Natural killer cell treated with Interleukin-12 subunit alpha and Interleukin-12 subunit beta and Interleukin-15 and Interleukin-18, amount 100 ng/mL, for 72 hours (primary cell): ENCODE measurements around the gene ABCA7. TPM values are rescaled to one million over a fixed set of nuclear protein-coding genes. Genes with fewer than 3 reads are reported as not detected.

Experiments
- ATAC-seq, 2 donors: fragments of 150-1000 bp; cut with Tn5 transposase in 1 of 2; sonication (Bioruptor Pico), chemical (Tn5 transposase) in 1 of 2; 2 replicates each; pipeline ENCODE4 v1.10.0; 2021
- DNase-seq: peaks from one replicate; pipeline ENCODE4 v3.0.0; 2022; ENCODE audit warnings: low spot score
- H3K27ac Mint-ChIP-seq, 2 donors: 1 replicate in 1 of 2; 2 replicates in 1 of 2; pipeline ENCODE4 v1.8.0; 2022; ENCODE audit warnings: mixed read lengths in 2 of 2, mild to moderate bottlenecking in 1 of 2, moderate library complexity in 1 of 2
- H3K27me3 Mint-ChIP-seq, 2 donors: 1 replicate in 1 of 2; 2 replicates in 1 of 2; pipeline ENCODE4 v1.8.0; 2022; ENCODE audit warnings: mixed read lengths in 2 of 2
- H3K36me3 Mint-ChIP-seq: one replicate; pipeline ENCODE4 v1.8.0; 2022; ENCODE audit warnings: mixed read lengths
- H3K4me1 Mint-ChIP-seq, 2 donors: 1 replicate in 1 of 2; 2 replicates in 1 of 2; pipeline ENCODE4 v1.8.0; 2022; ENCODE audit warnings: low read depth in 2 of 2, mixed read lengths in 2 of 2, mild to moderate bottlenecking in 1 of 2
- H3K4me3 Mint-ChIP-seq: one replicate; pipeline ENCODE4 v1.8.0; 2022; ENCODE audit warnings: mixed read lengths
- H3K9me3 Mint-ChIP-seq: 2 replicates; pipeline ENCODE4 v1.8.0; 2022; ENCODE audit warnings: mixed read lengths
- total RNA-seq, 2 donors: library from RNA; stranded (reverse); gene quantifications; one replicate each; pipeline ENCODE4 v1.2.3, GENCODE V29; 2022

ABCA7 gene
- total RNA-seq, 2 donors from 2014 or later, result 53.7 to 69.9 TPM

- DNase-seq (peak; percentile 81), ATAC-seq (peak; percentile 54 to 62)
- Mint-ChIP-seq H3K27me3 (no peaks in the 10 kb centered on the region), H3K36me3 (peaks cover 5% of the 10 kb centered on the region), H3K4me1 (peaks cover 33 to 34% of the 10 kb centered on the region in 2 donors), H3K4me3 (peak overlapping the region; percentile 70), H3K9me3 (no peaks in the 10 kb centered on the region), H3K27ac (peak overlapping the region; percentile 91)
These were observed 62.7 kb downstream of the ABCA7 start for GRCh38 chr19:1102407-1103131.

DNA sequence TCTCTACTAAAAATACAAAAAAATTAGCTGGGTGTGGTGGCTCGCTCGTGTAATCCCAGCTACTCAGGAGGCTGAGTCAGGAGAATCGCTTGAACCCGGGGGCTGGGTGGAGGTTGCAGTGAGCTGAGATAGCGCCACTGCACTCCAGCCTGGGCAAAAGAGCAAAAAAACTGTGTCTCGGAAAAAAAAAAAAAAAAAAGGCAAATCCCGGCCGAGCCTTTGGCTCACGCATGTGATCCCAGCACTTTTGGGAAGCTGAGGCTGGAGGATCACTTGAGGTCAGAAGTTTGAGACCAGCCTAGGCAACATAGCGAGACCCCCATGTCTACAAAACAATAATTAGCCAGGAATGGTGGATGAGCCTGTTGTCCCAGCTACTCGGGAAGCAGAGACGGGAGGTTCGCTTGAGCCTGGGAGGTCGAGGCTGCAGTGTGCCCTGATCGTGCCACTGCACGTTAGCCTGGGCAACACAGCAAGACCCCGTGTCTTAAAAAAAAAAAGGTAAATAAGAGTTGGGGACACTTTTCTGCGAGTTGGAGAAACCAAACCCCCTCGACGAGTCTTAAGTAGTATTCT, 63.3 kb downstream of the ABCA7 start:
- H3K36me3 Mint-ChIP-seq, result peaks cover 5% of the 10 kb centered on the region
- peaks cover 28 to 33% of the 10 kb centered on the region in 2 donors for H3K4me1 Mint-ChIP-seq

GRCh38 chr19:1103708-1104310, 63.9 kb downstream of the ABCA7 start, which contains the start of gene GPX4:
TSS of gene GPX4 (plus strand) at chr19:1103994. CDS start at chr19:1104044, 50 bp downstream.
- ATAC-seq (peak; percentile 88 to 91), DNase-seq (peak; percentile 98)
- no peaks in the 10 kb centered on the region for H3K9me3 Mint-ChIP-seq
- H3K36me3 Mint-ChIP-seq, result peaks cover 5% of the 10 kb centered on the region
- peak within 1 kb of the TSS; percentile 70 for H3K4me3 Mint-ChIP-seq
- peak within 1 kb of the TSS; percentile 91 for H3K27ac Mint-ChIP-seq
- H3K4me1 Mint-ChIP-seq, result peaks cover 24 to 27% of the 10 kb centered on the region in 2 donors
- H3K27me3 Mint-ChIP-seq, result no peaks in the 10 kb centered on the region

More for the DNA sequence above, 63.3 kb downstream of the ABCA7 start:
- peak overlapping the region; percentile 91 for H3K27ac Mint-ChIP-seq
- no peaks in the 10 kb centered on the region for H3K9me3 Mint-ChIP-seq
- ATAC-seq, result no peak
- H3K4me3 Mint-ChIP-seq, result peak overlapping the region; percentile 70
- no peak for DNase-seq
- no peaks in the 10 kb centered on the region for H3K27me3 Mint-ChIP-seq

- Mint-ChIP-seq H3K4me1 (peaks cover 20 to 21% of the 10 kb centered on the region in 2 donors), H3K27ac (no peak overlapping the region), H3K27me3 (no peaks in the 10 kb centered on the region), H3K36me3 (peaks cover 5% of the 10 kb centered on the region), H3K9me3 (no peaks in the 10 kb centered on the region), H3K4me3 (peak overlapping the region; percentile 51)
- ATAC-seq, result peak; percentile 60 to 71
- DNase-seq, result peak; percentile 87
These were observed 64.6 kb downstream of the ABCA7 start for GRCh38 chr19:1104311-1105007.

DNA sequence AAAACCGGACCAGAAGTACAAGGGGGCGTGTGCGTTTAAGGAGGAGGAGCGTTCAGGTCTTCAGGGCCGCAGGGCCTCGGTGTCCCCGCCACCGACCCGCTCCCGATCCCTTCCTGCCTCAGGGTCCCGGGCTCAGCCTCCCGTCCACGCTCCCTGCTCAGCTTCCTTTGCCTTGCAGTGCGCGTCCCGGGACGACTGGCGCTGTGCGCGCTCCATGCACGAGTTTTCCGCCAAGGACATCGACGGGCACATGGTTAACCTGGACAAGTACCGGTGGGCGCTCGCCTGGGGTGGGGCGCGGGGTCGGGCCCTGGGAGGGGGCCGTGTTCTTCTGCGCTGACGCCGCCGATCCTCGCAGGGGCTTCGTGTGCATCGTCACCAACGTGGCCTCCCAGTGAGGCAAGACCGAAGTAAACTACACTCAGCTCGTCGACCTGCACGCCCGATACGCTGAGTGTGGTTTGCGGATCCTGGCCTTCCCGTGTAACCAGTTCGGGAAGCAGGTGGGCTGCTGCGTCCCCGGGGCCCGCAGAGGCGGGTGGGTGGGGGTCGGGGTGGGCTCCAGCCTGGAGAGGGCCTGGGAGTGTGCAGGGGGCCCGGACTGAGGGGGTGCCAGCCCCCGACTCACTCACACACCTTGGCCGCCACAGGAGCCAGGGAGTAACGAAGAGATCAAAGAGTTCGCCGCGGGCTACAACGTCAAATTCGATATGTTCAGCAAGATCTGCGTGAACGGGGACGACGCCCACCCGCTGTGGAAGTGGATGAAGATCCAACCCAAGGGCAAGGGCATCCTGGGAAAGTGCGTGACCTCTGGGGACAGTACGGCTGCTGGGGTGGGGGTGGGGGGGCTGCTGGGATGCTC, 65.3 kb downstream of the ABCA7 start:
- DNase-seq, result no peak
- H3K27me3 Mint-ChIP-seq, result no peaks in the 10 kb centered on the region
- peaks cover 13 to 14% of the 10 kb centered on the region in 2 donors for H3K4me1 Mint-ChIP-seq
- no peak for ATAC-seq
- H3K9me3 Mint-ChIP-seq, result no peaks in the 10 kb centered on the region
- H3K36me3 Mint-ChIP-seq, result no peaks in the 10 kb centered on the region
- H3K27ac Mint-ChIP-seq, result no peak overlapping the region
- H3K4me3 Mint-ChIP-seq, result peak overlapping the region; percentile 51

- Mint-ChIP-seq H3K27ac (no peak overlapping the region), H3K4me3 (peak overlapping the region; percentile 44), H3K27me3 (no peaks in the 10 kb centered on the region), H3K36me3 (no peaks in the 10 kb centered on the region), H3K4me1 (peaks cover 11 to 13% of the 10 kb centered on the region in 2 donors), H3K9me3 (no peaks in the 10 kb centered on the region)
- ATAC-seq (no peak), DNase-seq (no peak)
These were observed 66.2 kb downstream of the ABCA7 start for GRCh38 chr19:1105873-1106840.

DNA sequence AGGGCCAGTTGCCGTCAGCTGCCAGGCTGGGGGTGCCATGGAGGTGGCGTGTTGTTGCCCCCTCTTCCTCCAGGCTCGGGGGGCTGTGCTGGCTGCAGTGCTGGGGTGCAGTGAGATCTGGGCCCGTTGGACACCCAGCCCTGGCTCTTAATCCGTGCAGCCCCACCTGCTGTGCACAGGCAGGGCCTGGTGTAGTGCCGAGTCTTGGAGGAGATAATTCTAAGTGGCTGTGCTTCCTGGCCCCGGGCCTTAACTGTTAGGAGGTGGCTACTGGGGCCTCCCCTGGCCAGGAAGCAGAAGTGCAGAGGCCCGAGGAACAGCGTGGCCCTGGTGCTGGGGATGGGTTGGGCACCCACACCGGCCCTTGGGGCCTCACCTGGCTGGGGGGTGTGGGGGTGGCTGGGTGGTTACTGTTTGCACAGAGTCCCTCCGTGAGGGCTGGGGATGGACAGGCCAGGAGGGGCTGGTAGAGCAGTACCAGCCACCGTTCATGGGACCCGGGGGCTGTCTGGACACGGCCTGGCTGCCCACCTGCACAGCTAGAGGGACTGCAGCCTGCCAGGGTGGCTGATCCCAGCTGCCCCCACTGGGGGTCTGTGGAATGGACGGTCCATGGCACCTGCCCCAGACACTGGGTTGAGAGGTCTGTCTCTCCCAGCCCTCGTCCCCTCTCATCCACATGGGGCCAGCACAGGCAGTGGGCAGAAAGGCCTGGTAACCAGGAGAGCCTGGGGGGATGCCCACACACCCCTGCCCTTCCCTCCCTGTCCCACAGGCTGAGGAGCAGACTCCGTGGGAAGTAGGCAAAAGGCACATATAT, 67.1 kb downstream of the ABCA7 start:
- Mint-ChIP-seq H3K9me3 (no peaks in the 10 kb centered on the region), H3K4me3 (no peak overlapping the region), H3K36me3 (no peaks in the 10 kb centered on the region), H3K4me1 (peaks cover 6% of the 10 kb centered on the region in 2 donors), H3K27me3 (no peaks in the 10 kb centered on the region), H3K27ac (no peak overlapping the region)
- DNase-seq, result no peak
- no peak for ATAC-seq

- H3K36me3 Mint-ChIP-seq, result no peaks in the 10 kb centered on the region
- no peaks in the 10 kb centered on the region for H3K9me3 Mint-ChIP-seq
- ATAC-seq, result no peak
- peaks cover 2 to 3% of the 10 kb centered on the region in 2 donors for H3K4me1 Mint-ChIP-seq
- no peak for DNase-seq
- H3K4me3 Mint-ChIP-seq, result no peak overlapping the region
- no peak overlapping the region for H3K27ac Mint-ChIP-seq
- H3K27me3 Mint-ChIP-seq, result no peaks in the 10 kb centered on the region
These were observed 67.9 kb downstream of the ABCA7 start for GRCh38 chr19:1107661-1108261.

GRCh38 chr19:1108291-1109031, 68.6 kb downstream of the ABCA7 start:
- DNase-seq (no peak), ATAC-seq (no peak)
- no peaks in the 10 kb centered on the region for H3K4me1 Mint-ChIP-seq
- H3K27ac Mint-ChIP-seq, result no peak overlapping the region
- H3K4me3 Mint-ChIP-seq, result no peak overlapping the region
- H3K27me3 Mint-ChIP-seq, result no peaks in the 10 kb centered on the region
- H3K9me3 Mint-ChIP-seq, result no peaks in the 10 kb centered on the region
- no peaks in the 10 kb centered on the region for H3K36me3 Mint-ChIP-seq

DNA sequence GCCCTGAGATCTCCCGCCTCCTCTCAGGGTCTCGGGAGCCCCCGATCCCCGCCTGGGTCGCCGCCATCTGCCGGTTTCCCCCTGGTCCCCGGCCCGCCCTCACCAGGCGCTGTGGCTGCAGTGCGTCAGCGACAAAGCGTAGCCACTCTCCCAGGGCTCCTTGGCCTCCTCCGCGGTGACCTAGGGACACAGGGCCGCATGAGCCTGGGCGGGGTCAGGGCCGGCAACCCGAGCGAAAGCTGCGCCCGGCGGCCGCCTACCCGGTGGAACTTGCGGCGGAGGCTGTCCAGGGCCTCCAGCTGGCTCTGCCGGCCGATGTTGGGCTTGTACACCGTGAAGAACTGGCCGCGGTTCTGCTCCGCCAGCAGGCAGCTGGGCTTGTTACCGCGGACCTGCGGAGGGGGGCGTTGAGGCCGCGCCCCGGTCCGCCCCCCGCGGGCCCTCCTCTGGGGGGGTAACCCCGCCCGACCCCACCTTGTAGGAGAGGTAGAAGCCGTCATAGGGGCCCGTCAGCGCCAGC, 69.2 kb downstream of the ABCA7 start:
- DNase-seq (no peak), ATAC-seq (no peak)
- Mint-ChIP-seq H3K27me3 (no peaks in the 10 kb centered on the region), H3K9me3 (no peaks in the 10 kb centered on the region), H3K27ac (no peak overlapping the region), H3K4me3 (no peak overlapping the region), H3K36me3 (no peaks in the 10 kb centered on the region), H3K4me1 (no peaks in the 10 kb centered on the region)
